Astrocyte (in vitro differentiated cells and primary cell): Measurements from ENCODE around the gene TBC1D2B. TPM values are rescaled to one million over a fixed set of nuclear protein-coding genes. Genes with fewer than 3 reads are reported as not detected.

ENCODE experiments used
- DNase-seq: peaks from one replicate; pipeline ENCODE4 v3.0.0-alpha.2; 2010; ENCODE audit warnings: low read depth
- FAIRE-seq: peaks from 2 replicates; lab custom pipeline; 2011; peaks lifted over from hg19 to GRCh38; lab: Jason Lieb, UNC
- H2AFZ ChIP-seq: 2 replicates; pipeline ENCODE4 v1.6.0; 2012; ENCODE audit warnings: low read depth, low read length, inconsistent platforms
- H3K27ac ChIP-seq: 2 replicates; pipeline ENCODE4 v1.5.1; 2011; ENCODE audit warnings: low read depth, low read length, inconsistent platforms
- H3K27me3 ChIP-seq: 2 replicates; pipeline ENCODE4 v1.6.0; 2011; ENCODE audit warnings: low read length, inconsistent platforms; ENCODE audit not compliant: insufficient read depth
- H3K36me3 ChIP-seq: 2 replicates; pipeline ENCODE4 v1.5.1; 2011; ENCODE audit warnings: low read length, inconsistent platforms; ENCODE audit not compliant: insufficient read depth
- H3K4me1 ChIP-seq: 2 replicates; pipeline ENCODE4 v1.5.1; 2011; ENCODE audit warnings: low read length, inconsistent platforms; ENCODE audit not compliant: insufficient read depth
- H3K4me2 ChIP-seq: 2 replicates; pipeline ENCODE4 v1.6.0; 2012; ENCODE audit warnings: low read length, inconsistent platforms
- H3K4me3 ChIP-seq: 2 replicates; pipeline ENCODE4 v1.5.1; 2011; ENCODE audit warnings: low read depth, mild to moderate bottlenecking, low read length, inconsistent platforms; ENCODE audit not compliant: insufficient read depth
- H3K79me2 ChIP-seq: 2 replicates; pipeline ENCODE4 v1.6.0; 2012; ENCODE audit warnings: mild to moderate bottlenecking, low read length, inconsistent platforms; ENCODE audit not compliant: insufficient read depth
- H3K9ac ChIP-seq: 2 replicates; pipeline ENCODE4 v1.6.0; 2012; ENCODE audit warnings: mild to moderate bottlenecking, low read length, inconsistent platforms
- H3K9me3 ChIP-seq: 2 replicates; pipeline ENCODE4 v1.5.1; 2012; ENCODE audit warnings: low read depth, mild to moderate bottlenecking, low read length, inconsistent platforms; ENCODE audit not compliant: insufficient read depth
- H4K20me1 ChIP-seq: 2 replicates; pipeline ENCODE4 v1.6.0; 2012; ENCODE audit warnings: low read length, inconsistent platforms; ENCODE audit not compliant: insufficient read depth
- H3K27ac Mint-ChIP-seq: one replicate; pipeline ENCODE4 v1.8.0; 2021; ENCODE audit warnings: mild to moderate bottlenecking, mixed read lengths; ENCODE audit not compliant: unreplicated experiment
- H3K27me3 Mint-ChIP-seq: one replicate; pipeline ENCODE4 v1.8.0; 2021; ENCODE audit warnings: low read depth, mixed read lengths; ENCODE audit not compliant: unreplicated experiment
- H3K36me3 Mint-ChIP-seq: one replicate; pipeline ENCODE4 v1.8.0; 2021; ENCODE audit warnings: low read depth, mixed read lengths; ENCODE audit not compliant: unreplicated experiment
- H3K4me1 Mint-ChIP-seq: one replicate; pipeline ENCODE4 v1.8.0; 2021; ENCODE audit warnings: low read depth, mixed read lengths; ENCODE audit not compliant: unreplicated experiment
- H3K4me3 Mint-ChIP-seq: one replicate; pipeline ENCODE4 v1.8.0; 2021; ENCODE audit warnings: mild to moderate bottlenecking, moderate library complexity, mixed read lengths; ENCODE audit not compliant: unreplicated experiment
- H3K9me3 Mint-ChIP-seq: one replicate; pipeline ENCODE4 v1.8.0; 2021; ENCODE audit warnings: mild to moderate bottlenecking, mixed read lengths; ENCODE audit not compliant: unreplicated experiment
- CTCF ChIP-seq: IDR thresholded peaks from 2 replicates; pipeline ENCODE4 v1.5.1; 2011; ENCODE audit warnings: low read depth, mild to moderate bottlenecking, inconsistent platforms, low read length, moderate library complexity; ENCODE audit not compliant: insufficient read depth
- EZH2 ChIP-seq: IDR thresholded peaks from 2 replicates; pipeline ENCODE4 v1.6.1; 2012; ENCODE audit warnings: mild to moderate bottlenecking, low read length, inconsistent platforms; ENCODE audit not compliant: insufficient read depth
- total RNA-seq: library from RNA; stranded (reverse); gene quantifications from 2 replicates; pipeline ENCODE4 v1.2.1, GENCODE V29; 2021

TBC1D2B gene
- total RNA-seq, 1 donor from 2014 or later = 21.3 TPM

- H2AFZ ChIP-seq = no peak overlapping the region
- Mint-ChIP-seq H3K9me3 (no peaks in the 10 kb centered on the region), H3K27ac (no peak overlapping the region), H3K36me3 (no peaks in the 10 kb centered on the region), H3K4me1 (peaks cover 9% of the 10 kb centered on the region), H3K27me3 (peaks cover 13% of the 10 kb centered on the region), H3K4me3 (no peak overlapping the region)
- no peak overlapping the region for H3K4me2 ChIP-seq
- no peak overlapping the region for H3K4me3 ChIP-seq
- H4K20me1 ChIP-seq = peaks cover 2% of the 10 kb centered on the region
- no peak overlapping the region for H3K9ac ChIP-seq
- H3K9me3 ChIP-seq = no peaks in the 10 kb centered on the region
- H3K36me3 ChIP-seq = no peaks in the 10 kb centered on the region
- H3K79me2 ChIP-seq = peaks cover 14% of the 10 kb centered on the region
- DNase-seq (no peak), FAIRE-seq (no peak)
- no peaks in the 10 kb centered on the region for H3K27me3 ChIP-seq
- H3K4me1 ChIP-seq = peaks cover 16% of the 10 kb centered on the region
- TF ChIP-seq CTCF = no peak
- no peak for TF ChIP-seq EZH2
- no peak overlapping the region for H3K27ac ChIP-seq
These were observed 2.6 kb upstream of the TBC1D2B start for GRCh38 chr15:78080088-78080460.

- no peak for DNase-seq
- Histone ChIP-seq H3K9ac (no peak overlapping the region), H3K4me2 (no peak overlapping the region), H3K79me2 (peaks cover 20% of the 10 kb centered on the region), H2AFZ (no peak overlapping the region), H3K27ac (no peak overlapping the region), H3K4me1 (peaks cover 19% of the 10 kb centered on the region), H3K4me3 (no peak overlapping the region), H3K9me3 (no peaks in the 10 kb centered on the region), H3K27me3 (no peaks in the 10 kb centered on the region), H3K36me3 (no peaks in the 10 kb centered on the region), H4K20me1 (peaks cover 5% of the 10 kb centered on the region)
- Mint-ChIP-seq H3K27ac (no peak overlapping the region), H3K4me3 (no peak overlapping the region), H3K36me3 (no peaks in the 10 kb centered on the region), H3K9me3 (no peaks in the 10 kb centered on the region), H3K27me3 (peaks cover 7% of the 10 kb centered on the region), H3K4me1 (peaks cover 9% of the 10 kb centered on the region)
- TF ChIP-seq EZH2 = no peak
- no peak for TF ChIP-seq CTCF
- no peak for FAIRE-seq
These were observed 2.0 kb upstream of the TBC1D2B start for GRCh38 chr15:78079298-78080087.

- H3K27me3 ChIP-seq = no peaks in the 10 kb centered on the region
- Mint-ChIP-seq H3K27me3 (peaks cover 3% of the 10 kb centered on the region), H3K36me3 (no peaks in the 10 kb centered on the region), H3K4me3 (peak overlapping the region; percentile 79), H3K9me3 (no peaks in the 10 kb centered on the region), H3K4me1 (peaks cover 15% of the 10 kb centered on the region), H3K27ac (no peak overlapping the region)
- H3K9ac ChIP-seq = peak overlapping the region; percentile 40
- peaks cover 36% of the 10 kb centered on the region for H3K79me2 ChIP-seq
- no peak for TF ChIP-seq CTCF
- TF ChIP-seq EZH2 = no peak
- H3K4me3 ChIP-seq = peak overlapping the region; percentile 50
- H3K9me3 ChIP-seq = no peaks in the 10 kb centered on the region
- FAIRE-seq (no peak), DNase-seq (no peak)
- peaks cover 22% of the 10 kb centered on the region for H3K4me1 ChIP-seq
- no peaks in the 10 kb centered on the region for H3K36me3 ChIP-seq
- H4K20me1 ChIP-seq = peaks cover 7% of the 10 kb centered on the region
- no peak overlapping the region for H3K27ac ChIP-seq
- H2AFZ ChIP-seq = peak overlapping the region; percentile 87
- H3K4me2 ChIP-seq = peak overlapping the region; percentile 94
These were observed 330 bp upstream of the TBC1D2B start for GRCh38 chr15:78077871-78078210.
